Measurements from ENCODE around the gene GNG8. TPM values are rescaled to one million over a fixed set of nuclear protein-coding genes. Genes with fewer than 3 reads are reported as not detected.

The GNG8 gene
- total RNA-seq, 2 experiments from 2014 or later = not detected

- H3K4me1 ChIP-seq (ENCODE audit: insufficient read depth, low read length) = no peaks in the 10 kb centered on the region
- no peaks in the 10 kb centered on the region for H3K27me3 Mint-ChIP-seq
- intact Hi-C loops (cut with DNase I, micrococcal nuclease) = no loop called here
- H3K27ac Mint-ChIP-seq = peak overlapping the region; percentile 47
- CTCF ChIA-PET = no interaction called here
- no peak for TF ChIP-seq CTCF (IDR thresholded peaks at IDR 0.05)
- H3K27me3 ChIP-seq (ENCODE audit: control insufficient read depth in 1 of 2, insufficient read depth in 2 of 2, low read length in 2 of 2) = no peaks in the 10 kb centered on the region
- peaks cover 59% of the 10 kb centered on the region for H3K36me3 ChIP-seq (ENCODE audit: insufficient read depth, low read length)
- H3K9me3 Mint-ChIP-seq = peaks cover 2% of the 10 kb centered on the region
- no peaks in the 10 kb centered on the region for H3K9me3 ChIP-seq (ENCODE audit: control insufficient read depth in 1 of 2, insufficient read depth in 1 of 2, low read length in 2 of 2)
- H3K4me1 Mint-ChIP-seq (ENCODE audit: low read depth) = peaks cover 9% of the 10 kb centered on the region
- no peak for ATAC-seq (ENCODE audit: poor library complexity)
- H3K4me3 ChIP-seq (ENCODE audit: low read length) = no peak overlapping the region
- peaks cover 76% of the 10 kb centered on the region for H3K36me3 Mint-ChIP-seq (ENCODE audit: low read depth)
- DNase-seq = no peak
- no peak overlapping the region for H3K4me3 Mint-ChIP-seq
- H3K27ac ChIP-seq (ENCODE audit: low read depth in 1 of 2, low read length in 2 of 2) = peak overlapping the region in 1 of 2 donors; percentile 7
- POLR2A ChIA-PET = no interaction called here
Measured at GRCh38 chr19:46674416-46675178, 38.6 kb upstream of the GNG8 start.

- intact Hi-C loops (cut with DNase I, micrococcal nuclease) = no loop called here
- H3K9me3 Mint-ChIP-seq = peaks cover 2% of the 10 kb centered on the region
- no peaks in the 10 kb centered on the region for H3K4me1 ChIP-seq (ENCODE audit: insufficient read depth, low read length)
- no peak overlapping the region for H3K4me3 ChIP-seq (ENCODE audit: low read length)
- no peak for TF ChIP-seq CTCF (IDR thresholded peaks at IDR 0.05)
- ChIA-PET CTCF (no interaction called here), POLR2A (no interaction called here)
- peaks cover 26% of the 10 kb centered on the region for H3K36me3 ChIP-seq (ENCODE audit: insufficient read depth, low read length)
- no peaks in the 10 kb centered on the region for H3K9me3 ChIP-seq (ENCODE audit: control insufficient read depth in 1 of 2, insufficient read depth in 1 of 2, low read length in 2 of 2)
- H3K27ac ChIP-seq (ENCODE audit: low read depth in 1 of 2, low read length in 2 of 2) = no peak overlapping the region
- ATAC-seq (ENCODE audit: poor library complexity) (no peak), DNase-seq (no peak)
- no peak overlapping the region for H3K27ac Mint-ChIP-seq
- H3K36me3 Mint-ChIP-seq (ENCODE audit: low read depth) = peaks cover 40% of the 10 kb centered on the region
- no peaks in the 10 kb centered on the region for H3K4me1 Mint-ChIP-seq (ENCODE audit: low read depth)
- no peak overlapping the region for H3K4me3 Mint-ChIP-seq
- no peaks in the 10 kb centered on the region for H3K27me3 ChIP-seq (ENCODE audit: control insufficient read depth in 1 of 2, insufficient read depth in 2 of 2, low read length in 2 of 2)
- no peaks in the 10 kb centered on the region for H3K27me3 Mint-ChIP-seq
Measured at GRCh38 chr19:46670813-46671212, 34.8 kb upstream of the GNG8 start.

- Mint-ChIP-seq H3K4me1 (ENCODE audit: low read depth) (no peaks in the 10 kb centered on the region), H3K27ac (no peak overlapping the region), H3K9me3 (peaks cover 2% of the 10 kb centered on the region), H3K36me3 (ENCODE audit: low read depth) (peaks cover 19% of the 10 kb centered on the region), H3K4me3 (no peak overlapping the region), H3K27me3 (no peaks in the 10 kb centered on the region)
- CTCF ChIA-PET = no interaction called here
- Histone ChIP-seq H3K9me3 (ENCODE audit: control insufficient read depth in 1 of 2, insufficient read depth in 1 of 2, low read length in 2 of 2) (no peaks in the 10 kb centered on the region), H3K4me1 (ENCODE audit: insufficient read depth, low read length) (no peaks in the 10 kb centered on the region), H3K27ac (ENCODE audit: low read depth in 1 of 2, low read length in 2 of 2) (no peak overlapping the region), H3K27me3 (ENCODE audit: control insufficient read depth in 1 of 2, insufficient read depth in 2 of 2, low read length in 2 of 2) (no peaks in the 10 kb centered on the region), H3K4me3 (ENCODE audit: low read length) (no peak overlapping the region), H3K36me3 (ENCODE audit: insufficient read depth, low read length) (peaks cover 9% of the 10 kb centered on the region)
- POLR2A ChIA-PET = no interaction called here
- intact Hi-C loops (cut with DNase I, micrococcal nuclease) = loop anchor here in 1 of 2 experiments (10.0 kb wide), 1 partner anchor 274 kb away; no protein-coding TSS in a partner anchor
- no peak for DNase-seq
- TF ChIP-seq CTCF (IDR thresholded peaks at IDR 0.05) = no peak
- ATAC-seq (ENCODE audit: poor library complexity) = no peak
Measured at GRCh38 chr19:46668662-46669061, 32.7 kb upstream of the GNG8 start.
